ENCODE measurements around the gene C1QTNF9B. TPM values are rescaled to one million over a fixed set of nuclear protein-coding genes. Genes with fewer than 3 reads are reported as not detected.

Gene C1QTNF9B
- polyA plus RNA-seq, 4 donors = 0.32 to 1.5 (median 0.85) TPM; not detected in 1

- DNase-seq (ENCODE audit: low read depth in 4 of 4, low spot score in 2 of 4) = peak in 3 of 4 donors; percentile 13 to 41 (median 25)
Measured at GRCh38 chr13:23861310-23861709, 36.0 kb downstream of the C1QTNF9B start.

GRCh38 chr13:23859904-23860303 lies 37.4 kb downstream of the C1QTNF9B start:
- DNase-seq (ENCODE audit: low read depth in 4 of 4, low spot score in 2 of 4) = no peak

GRCh38 chr13:23859455-23859854 lies 37.8 kb downstream of the C1QTNF9B start:
- DNase-seq (ENCODE audit: low read depth in 4 of 4, low spot score in 2 of 4) = no peak

GRCh38 chr13:23858546-23858945 lies 38.8 kb downstream of the C1QTNF9B start:
- DNase-seq (ENCODE audit: low read depth in 4 of 4, low spot score in 2 of 4) = no peak

- no peak for DNase-seq (ENCODE audit: low read depth in 4 of 4, low spot score in 2 of 4)
Measured at GRCh38 chr13:23856008-23856750, 41.1 kb downstream of the C1QTNF9B start.

- no peak for DNase-seq (ENCODE audit: low read depth in 4 of 4, low spot score in 2 of 4)
Measured at GRCh38 chr13:23855360-23855759, 41.9 kb downstream of the C1QTNF9B start.

- DNase-seq (ENCODE audit: low read depth in 4 of 4, low spot score in 2 of 4) = no peak
Measured at GRCh38 chr13:23852351-23852750, 45.0 kb downstream of the C1QTNF9B start.

DNA sequence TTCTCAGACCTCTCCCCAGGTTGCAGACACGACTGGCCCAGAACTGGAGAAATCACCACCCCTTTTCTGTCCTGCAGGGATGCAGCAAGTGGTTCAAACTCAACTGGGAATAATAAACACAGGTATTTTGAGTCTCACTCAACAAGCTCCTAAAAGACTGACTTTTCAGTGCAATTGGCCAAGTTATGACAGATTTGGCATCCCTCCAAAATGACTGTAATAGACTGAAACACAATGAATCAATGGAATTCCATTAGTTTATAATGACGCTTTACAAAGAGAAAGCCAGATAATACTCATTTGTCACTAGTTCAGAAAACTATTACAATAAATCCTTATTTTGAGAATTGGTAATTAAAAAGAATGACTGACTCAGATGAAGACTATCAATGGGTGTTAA lies 46.2 kb downstream of the C1QTNF9B start:
- no peak for DNase-seq (ENCODE audit: low read depth in 4 of 4, low spot score in 2 of 4)

DNA sequence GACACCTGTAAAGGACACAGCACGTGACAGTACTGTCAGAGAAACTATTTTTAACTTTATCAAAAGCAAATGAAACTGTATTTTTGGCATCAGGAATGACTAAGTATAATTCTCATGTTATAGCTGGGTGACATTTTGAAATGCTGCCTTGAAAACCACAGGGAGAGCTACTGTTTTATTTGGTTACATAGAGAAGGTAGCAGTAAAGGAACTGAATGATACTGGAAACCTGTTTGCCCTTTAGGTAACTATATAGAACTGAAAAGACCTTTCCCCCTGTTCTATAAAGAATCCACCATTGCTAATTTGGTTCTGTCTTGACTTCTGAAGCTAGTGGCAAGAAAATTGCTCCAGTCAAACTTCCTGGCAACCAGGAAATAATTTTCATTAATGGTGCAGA lies 47.2 kb downstream of the C1QTNF9B start:
- no peak for DNase-seq (ENCODE audit: low read depth in 4 of 4, low spot score in 2 of 4)

- no peak for DNase-seq (ENCODE audit: low read depth in 4 of 4, low spot score in 2 of 4)
Measured at GRCh38 chr13:23849670-23850069, 47.6 kb downstream of the C1QTNF9B start.

- no peak for DNase-seq (ENCODE audit: low read depth in 4 of 4, low spot score in 2 of 4)
Measured at GRCh38 chr13:23848646-23849141, 48.6 kb downstream of the C1QTNF9B start.

- no peak for DNase-seq (ENCODE audit: low read depth in 4 of 4, low spot score in 2 of 4)
Measured at GRCh38 chr13:23848019-23848418, 49.3 kb downstream of the C1QTNF9B start.

- DNase-seq (ENCODE audit: low read depth in 4 of 4, low spot score in 2 of 4) = no peak
Measured at GRCh38 chr13:23847497-23847896, 49.8 kb downstream of the C1QTNF9B start.

- DNase-seq (ENCODE audit: low read depth in 4 of 4, low spot score in 2 of 4) = no peak
Measured at GRCh38 chr13:23845105-23845725, 52.1 kb downstream of the C1QTNF9B start.

- DNase-seq (ENCODE audit: low read depth in 4 of 4, low spot score in 2 of 4) = no peak
Measured at GRCh38 chr13:23844132-23844531, 53.2 kb downstream of the C1QTNF9B start.

- no peak for DNase-seq (ENCODE audit: low read depth in 4 of 4, low spot score in 2 of 4)
Measured at GRCh38 chr13:23843436-23843835, 53.9 kb downstream of the C1QTNF9B start.

GRCh38 chr13:23842406-23842805 lies 54.9 kb downstream of the C1QTNF9B start:
- DNase-seq (ENCODE audit: low read depth in 4 of 4, low spot score in 2 of 4) = no peak

Other genes starting within 250 kb of the C1QTNF9B start
- gene MIPEP, start 8.1 kb downstream of the C1QTNF9B start, polyA plus RNA-seq (ENCODE audit: insufficient read length in 4 of 4) = 10 to 100 TPM; 29.4 to 33.9 (median 31.9) TPM